GM23248 (cell line): ENCODE measurements around the gene MTUS2.

Experiments
- EZH2 ChIP-seq: fragments of 200-600 bp; sonication (generic); IDR thresholded peaks from 2 replicates; pipeline ENCODE4 v1.6.1; 2018; ENCODE audit warnings: antibody characterized with exemption, mild to moderate bottlenecking; ENCODE audit not compliant: insufficient read depth, poor library complexity, severe bottlenecking
- EZH2phosphoT487 ChIP-seq: fragments of 200-600 bp; sonication (generic); IDR thresholded peaks from 2 replicates; pipeline ENCODE4 v1.6.1; 2018; ENCODE audit warnings: antibody characterized with exemption, moderate library complexity, mild to moderate bottlenecking, low read depth; ENCODE audit not compliant: insufficient read depth

DNA sequence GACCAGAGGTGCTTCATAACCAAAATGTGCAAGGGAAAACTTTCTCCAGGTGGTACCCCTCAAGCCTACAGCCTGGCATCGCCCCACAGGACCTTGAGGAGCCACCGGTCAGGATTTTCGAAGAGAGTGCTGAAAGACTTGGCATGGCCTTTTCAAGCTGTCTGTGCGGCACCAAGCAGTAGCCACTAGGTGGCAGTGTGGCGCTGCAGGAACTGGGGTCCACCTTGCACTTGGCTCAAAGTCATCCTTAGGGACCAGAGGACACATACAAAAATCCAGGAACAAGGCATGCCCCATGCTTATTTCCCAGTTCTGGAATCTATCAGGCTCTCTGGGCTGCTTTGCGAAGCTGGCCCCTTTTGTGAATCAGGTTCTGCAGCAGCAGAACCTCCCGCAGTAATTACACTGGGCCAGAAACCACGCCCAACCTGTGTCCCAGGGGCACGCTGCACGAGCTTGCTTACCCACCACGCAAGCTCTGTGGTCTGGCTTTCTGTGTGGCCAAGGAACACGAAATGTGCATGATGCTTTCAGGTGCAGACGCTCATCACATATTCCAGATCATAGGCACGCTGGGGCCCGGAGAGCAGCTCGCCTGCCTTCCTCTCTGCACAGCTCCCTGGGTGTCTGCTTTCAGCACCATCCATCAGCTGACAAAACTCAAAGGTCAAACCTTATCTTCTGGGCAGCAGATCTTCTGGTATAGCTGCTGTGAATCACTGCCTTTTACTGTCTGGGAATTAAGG, 688.2 kb downstream of the MTUS2 start:
- TF ChIP-seq EZH2phosphoT487 (no peak), EZH2 (no peak)
